ENCODE results near the gene USH2A.

GRCh38 chr1:215824245-215824644 is 599.0 kb downstream of the USH2A start:
- no peak for TF ChIP-seq POLR2AphosphoS5 (IDR thresholded peaks at IDR 0.05)
- no peak for TF ChIP-seq POLR2A (IDR thresholded peaks at IDR 0.05)
